Neural progenitor cell (in vitro differentiated cells): Measurements from ENCODE around the gene CRELD2.

Source experiments
- EZH2 ChIP-seq: fragments of 200-600 bp; sonication (generic); IDR thresholded peaks from 2 replicates; pipeline ENCODE4 v1.6.1; 2017; ENCODE audit warnings: antibody characterized with exemption, mild to moderate bottlenecking, moderate library complexity
- TF ChIP-seq, protein P1 (sequence below): fragments of 200-600 bp; sonication (generic); IDR thresholded peaks from 2 replicates; pipeline ENCODE4 v1.5.1; 2017; ENCODE audit warnings: antibody characterized with exemption, mild to moderate bottlenecking

DNA sequence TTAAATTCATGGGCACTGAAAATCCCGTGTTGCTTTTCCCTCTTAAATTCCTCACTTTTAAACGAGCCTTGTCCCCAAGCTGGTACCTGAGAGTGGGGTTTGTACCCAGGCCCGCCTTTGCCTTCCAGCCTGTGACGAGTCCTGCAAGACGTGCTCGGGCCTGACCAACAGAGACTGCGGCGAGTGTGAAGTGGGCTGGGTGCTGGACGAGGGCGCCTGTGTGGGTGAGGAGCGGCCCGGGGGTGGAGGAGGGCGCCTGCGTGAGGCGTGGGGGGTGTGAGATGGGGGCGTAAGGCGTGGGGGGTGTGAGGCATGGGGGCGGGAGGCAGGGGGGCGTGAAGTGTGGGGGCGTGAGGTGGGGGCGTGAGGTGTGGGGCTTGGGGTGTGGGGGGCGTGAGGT is 4.0 kb downstream of the CRELD2 start:
- no peak for TF ChIP-seq EZH2
- TF ChIP-seq, protein P1, sequence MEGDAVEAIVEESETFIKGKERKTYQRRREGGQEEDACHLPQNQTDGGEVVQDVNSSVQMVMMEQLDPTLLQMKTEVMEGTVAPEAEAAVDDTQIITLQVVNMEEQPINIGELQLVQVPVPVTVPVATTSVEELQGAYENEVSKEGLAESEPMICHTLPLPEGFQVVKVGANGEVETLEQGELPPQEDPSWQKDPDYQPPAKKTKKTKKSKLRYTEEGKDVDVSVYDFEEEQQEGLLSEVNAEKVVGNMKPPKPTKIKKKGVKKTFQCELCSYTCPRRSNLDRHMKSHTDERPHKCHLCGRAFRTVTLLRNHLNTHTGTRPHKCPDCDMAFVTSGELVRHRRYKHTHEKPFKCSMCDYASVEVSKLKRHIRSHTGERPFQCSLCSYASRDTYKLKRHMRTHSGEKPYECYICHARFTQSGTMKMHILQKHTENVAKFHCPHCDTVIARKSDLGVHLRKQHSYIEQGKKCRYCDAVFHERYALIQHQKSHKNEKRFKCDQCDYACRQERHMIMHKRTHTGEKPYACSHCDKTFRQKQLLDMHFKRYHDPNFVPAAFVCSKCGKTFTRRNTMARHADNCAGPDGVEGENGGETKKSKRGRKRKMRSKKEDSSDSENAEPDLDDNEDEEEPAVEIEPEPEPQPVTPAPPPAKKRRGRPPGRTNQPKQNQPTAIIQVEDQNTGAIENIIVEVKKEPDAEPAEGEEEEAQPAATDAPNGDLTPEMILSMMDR: no peak
